Pulmonary artery endothelial cell (primary cell): ENCODE data around the gene COX14. TPM values are rescaled to one million over a fixed set of nuclear protein-coding genes. Genes with fewer than 3 reads are reported as not detected.
"Not testable (repeated sequence)": the region's sequence is repeated elsewhere in the genome, so short reads cannot be mapped to it uniquely, and the experiment has no call there.

Experiments used
- DNase-seq: peaks from one replicate; pipeline ENCODE4 v3.0.0-alpha.2; 2011; ENCODE audit warnings: low read depth, low spot score
- total RNA-seq: library from RNA; depleted of rRNA; stranded (reverse); fragments of >200 nt; gene quantifications from 2 replicates; pipeline ENCODE4 v1.2.3, GENCODE V29; 2014

The COX14 gene
- total RNA-seq, result 21.0 and 41.5 TPM in 2 replicates

DNA sequence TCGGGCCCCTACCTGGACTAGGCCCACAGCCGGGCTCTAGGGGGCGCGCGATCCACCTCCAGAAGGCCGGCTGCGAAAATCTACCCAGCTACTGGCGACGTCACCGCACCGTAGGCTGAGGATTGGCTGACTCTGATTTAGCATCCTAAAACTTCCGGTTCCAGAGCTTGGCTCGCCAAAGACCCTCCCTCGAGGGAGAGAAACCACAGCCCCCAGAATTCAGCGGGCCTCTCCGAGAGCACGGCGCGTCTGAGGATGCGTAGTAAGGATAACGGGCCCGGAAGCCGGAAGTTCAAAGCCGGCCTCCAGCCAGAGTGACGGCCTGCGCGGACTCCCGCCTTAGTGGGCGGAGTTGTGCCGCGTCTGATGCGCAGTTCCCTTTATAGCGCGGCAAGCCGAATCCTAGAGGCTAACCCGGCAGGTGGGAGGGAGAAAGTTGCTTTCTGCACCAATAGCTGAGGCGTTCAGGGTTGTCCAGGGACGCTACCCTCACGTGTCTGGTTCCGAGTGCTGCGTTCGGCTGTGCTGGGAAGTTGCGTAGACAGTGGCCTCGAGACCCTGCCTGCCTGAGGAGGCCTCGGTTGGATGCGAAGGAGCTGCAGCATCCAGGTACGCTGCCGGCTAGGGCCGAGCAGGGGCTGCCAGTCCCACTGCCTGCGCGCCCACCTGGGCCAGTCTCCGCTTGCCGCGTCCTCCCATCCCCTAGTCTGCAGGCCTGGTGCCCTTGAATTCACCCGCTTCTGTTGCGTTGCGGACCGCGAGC is at the start of gene COX14:
COX14 (plus strand) TSS at position 544 of the 763 bp plus-strand sequence. CDS start 7,808 bp downstream, outside the sequence.
- peak; percentile 98 for DNase-seq

DNA sequence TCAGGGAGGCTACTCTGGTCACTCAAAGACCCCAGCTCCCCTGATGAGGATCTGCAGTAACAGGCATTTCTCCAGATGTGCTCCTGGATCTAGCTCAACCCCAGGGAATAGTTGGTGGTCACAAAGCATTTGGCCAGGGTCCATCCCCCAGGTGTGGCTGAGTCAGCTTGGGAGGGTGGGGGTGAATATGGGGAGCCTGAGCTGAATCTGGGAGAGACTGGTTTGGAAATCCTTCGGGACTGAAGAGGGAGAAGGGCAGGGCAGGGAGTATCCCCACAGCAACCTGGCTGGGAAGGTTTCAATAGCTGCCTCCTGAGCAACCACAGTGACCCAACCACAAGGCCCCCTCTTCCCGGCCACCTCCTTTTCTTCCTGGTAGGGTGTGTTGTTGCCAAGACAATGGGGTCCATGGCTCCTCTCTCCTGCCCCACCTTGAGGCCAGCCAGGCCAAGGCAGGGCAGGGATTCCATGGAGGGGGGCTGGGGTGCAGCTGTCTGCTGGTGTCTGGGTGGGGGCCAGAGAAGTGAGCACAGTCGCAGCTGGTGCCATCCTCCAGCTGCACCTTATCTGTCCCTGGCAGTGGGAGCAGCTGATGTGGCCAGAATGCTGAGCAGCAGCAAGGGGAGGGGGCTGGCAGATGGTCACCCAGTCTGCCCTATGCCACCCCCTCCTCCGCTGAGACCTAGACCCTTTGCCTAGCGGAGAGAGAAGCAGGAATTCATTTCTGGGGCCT is 49.1 kb upstream of the COX14 start:
- no peak for DNase-seq

DNA sequence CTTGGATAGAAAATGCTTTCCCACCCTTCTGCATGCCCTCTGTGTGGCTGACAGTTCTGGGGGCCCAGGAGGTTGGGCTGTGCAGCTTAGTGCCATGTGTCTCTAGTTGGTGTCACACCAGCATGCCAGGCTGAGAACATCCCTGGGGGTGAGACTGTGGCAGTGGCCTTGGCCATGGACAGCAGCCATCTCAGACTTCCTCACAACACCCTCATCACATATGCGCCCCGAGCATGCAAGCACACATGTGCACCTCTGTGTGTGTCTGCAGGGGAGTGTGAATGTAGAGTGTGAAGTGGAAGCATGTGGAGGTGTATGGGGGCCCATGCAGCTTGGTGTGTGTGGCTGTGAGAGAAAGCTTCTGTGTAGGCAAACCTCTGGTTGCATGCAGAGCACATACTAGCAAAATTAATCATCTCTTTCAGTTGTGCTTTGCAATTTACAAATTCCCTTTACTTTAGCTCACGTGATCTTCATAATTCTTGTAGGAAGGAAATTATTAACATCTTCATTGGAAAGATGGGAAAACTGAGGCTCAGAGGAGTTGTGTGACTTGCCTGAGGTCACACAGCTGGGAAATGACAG is 46.2 kb upstream of the COX14 start:
- DNase-seq, result no peak

DNA sequence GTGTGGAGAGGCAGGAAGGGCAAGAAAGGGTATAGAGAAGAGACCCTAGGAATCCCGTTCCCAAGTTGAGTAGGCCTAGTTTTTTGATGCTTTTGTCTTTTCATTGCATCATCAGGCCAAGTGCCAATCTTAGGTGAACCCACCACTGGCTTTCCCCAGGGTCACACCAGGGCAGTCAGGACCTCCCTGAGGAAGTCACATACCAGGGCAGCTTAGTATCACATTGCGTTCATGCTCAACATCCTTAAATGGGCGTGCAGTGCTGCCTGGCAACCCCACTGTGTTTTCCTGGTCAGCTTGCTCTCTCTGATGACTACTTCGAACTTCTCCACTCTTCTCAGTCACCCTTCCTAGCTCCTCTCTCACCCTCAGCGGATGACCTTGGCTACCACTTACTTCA is 45.6 kb upstream of the COX14 start:
- DNase-seq, result no peak

DNA sequence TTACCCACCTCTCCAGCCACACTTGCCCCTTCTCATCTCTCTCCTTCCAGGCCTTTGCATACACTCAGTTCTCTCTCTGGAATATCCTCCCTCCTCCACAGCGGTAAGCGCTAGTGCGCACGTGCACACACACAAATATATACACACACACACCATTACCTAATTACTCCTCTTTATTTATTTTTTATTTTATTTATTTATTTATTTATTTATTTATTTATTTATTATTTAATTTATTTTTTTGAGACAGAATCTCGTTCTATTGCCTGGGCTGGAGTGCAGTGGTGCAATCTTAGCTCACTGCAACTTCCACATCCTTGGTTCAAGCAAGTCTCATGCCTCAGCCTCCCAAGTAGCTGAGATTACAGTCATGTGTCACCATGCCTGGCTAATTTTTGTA is 43.0 kb upstream of the COX14 start:
- no peak for DNase-seq

DNA sequence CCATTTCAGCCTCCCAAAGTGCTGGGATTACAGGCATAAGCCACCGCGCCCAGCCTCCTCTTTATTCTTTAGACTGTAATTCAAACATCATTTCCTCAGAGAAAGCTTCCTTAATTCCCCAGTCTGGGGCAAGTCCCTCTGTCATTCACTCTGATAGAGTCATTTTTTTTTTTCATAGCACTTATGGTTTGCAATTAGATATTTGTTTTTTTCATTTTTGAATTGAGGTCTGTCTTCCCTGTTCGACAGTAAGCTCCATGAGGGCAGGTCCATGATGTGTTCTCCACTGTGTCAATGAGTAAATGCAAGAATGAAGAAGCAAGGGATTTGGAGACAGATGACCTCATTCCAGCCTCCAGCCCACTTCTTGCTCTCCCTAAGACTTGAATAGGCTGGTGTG is 42.5 kb upstream of the COX14 start:
- DNase-seq, result no peak

DNA sequence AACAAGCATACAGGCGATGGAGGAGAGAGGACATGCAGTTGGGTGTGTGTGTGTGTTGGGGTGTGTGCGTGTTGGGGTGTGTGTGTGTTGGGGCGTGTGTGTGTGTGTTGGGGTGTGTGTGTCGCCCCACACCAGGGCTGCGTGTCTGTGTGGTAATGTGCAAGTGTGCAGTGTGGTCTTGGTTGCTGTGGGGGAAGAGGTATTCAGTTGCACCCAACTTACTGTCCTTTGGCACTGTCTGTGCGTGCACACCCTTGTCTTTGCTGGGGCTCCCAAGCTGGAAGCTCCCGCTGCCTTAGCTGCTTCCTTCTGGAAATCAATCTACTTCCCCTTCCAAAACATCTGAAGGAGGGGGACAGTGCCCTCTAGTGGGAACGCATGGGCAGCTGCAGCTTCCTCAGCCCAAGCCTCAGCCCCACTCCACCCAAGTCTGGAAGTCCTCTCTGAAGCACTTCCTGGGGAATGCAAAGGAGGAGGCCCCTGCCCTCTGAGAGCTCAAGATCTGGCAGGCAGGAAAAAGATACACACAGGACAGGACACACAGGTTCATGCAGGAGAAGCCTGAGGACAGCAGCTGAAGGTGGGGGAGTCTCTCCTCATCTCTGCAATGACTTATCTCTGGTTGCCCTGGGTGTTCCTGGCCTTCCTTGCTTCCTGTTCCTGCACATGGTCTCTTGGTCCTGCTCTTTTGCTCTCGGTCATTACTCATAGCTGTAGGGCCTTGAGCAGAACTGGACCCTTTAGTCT is 41.5 kb upstream of the COX14 start:
- peak; percentile 45 for DNase-seq

DNA sequence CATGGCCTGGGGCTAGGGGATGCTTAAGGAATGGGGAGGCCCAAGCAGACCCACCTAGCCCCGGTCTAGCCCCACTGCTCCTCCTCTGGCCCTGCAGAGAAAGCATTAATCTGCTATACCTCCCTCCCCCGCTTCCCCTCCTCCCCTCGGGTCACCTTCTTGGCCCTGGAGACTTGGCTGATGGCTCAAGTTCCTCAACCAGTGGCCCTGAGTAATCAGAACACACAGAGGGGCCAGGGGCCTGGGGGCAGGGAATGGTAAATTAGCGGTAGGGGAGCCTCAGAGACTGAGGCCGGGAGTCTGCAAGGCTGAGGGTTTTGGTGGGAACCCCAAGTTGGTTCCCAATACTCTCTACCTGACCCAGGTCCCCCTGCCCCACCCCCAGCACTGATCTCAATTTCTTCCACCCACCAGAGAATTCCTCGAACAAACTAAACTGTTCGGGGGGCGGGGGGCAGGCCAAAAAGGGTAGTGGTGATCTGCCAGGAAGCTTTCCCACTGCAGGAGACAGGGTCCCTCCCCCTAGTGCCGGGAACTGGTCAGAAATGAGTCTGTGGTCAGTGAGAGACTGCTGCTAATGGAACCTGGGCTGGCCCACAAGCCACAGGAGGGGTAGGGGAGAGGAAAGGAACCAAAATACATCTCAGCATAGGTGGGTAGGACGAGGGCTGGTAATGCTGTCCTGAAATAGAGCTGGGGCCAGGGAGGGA is 39.7 kb upstream of the COX14 start:
- DNase-seq, result no peak

DNA sequence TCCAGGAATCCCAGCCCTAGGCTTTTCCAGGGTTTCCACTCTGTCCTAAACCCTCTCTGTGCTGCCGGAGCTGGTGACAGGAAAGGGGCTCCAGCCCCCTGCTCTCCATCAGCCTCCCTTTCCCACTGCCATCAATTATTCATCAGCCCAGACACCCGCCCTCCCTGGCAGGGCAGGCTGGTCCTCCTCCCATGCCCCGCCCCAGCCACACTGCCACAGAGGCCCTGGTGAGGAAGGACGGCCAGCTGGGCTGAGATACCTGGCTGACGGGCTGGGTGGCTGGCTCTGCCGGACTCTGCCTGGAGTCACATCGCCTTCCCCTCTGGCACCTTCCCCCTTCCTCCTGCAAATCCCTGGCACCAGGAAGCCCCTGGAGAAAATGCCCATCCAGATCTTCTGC is 38.8 kb upstream of the COX14 start:
- no peak for DNase-seq

DNA sequence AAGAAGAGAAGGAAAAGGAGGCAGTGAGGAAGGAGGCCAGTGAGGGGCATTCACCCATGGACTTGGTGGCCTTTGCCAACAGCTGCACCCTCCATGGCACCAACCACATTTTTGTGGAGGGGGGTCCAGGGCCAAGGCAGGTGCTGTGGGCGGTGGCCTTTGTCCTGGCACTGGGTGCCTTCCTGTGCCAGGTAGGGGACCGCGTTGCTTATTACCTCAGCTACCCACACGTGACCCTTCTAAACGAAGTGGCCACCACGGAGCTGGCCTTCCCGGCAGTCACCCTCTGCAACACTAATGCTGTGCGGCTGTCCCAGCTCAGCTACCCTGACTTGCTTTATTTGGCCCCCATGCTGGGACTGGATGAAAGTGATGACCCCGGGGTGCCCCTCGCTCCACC is 38.3 kb upstream of the COX14 start:
- no peak for DNase-seq

DNA sequence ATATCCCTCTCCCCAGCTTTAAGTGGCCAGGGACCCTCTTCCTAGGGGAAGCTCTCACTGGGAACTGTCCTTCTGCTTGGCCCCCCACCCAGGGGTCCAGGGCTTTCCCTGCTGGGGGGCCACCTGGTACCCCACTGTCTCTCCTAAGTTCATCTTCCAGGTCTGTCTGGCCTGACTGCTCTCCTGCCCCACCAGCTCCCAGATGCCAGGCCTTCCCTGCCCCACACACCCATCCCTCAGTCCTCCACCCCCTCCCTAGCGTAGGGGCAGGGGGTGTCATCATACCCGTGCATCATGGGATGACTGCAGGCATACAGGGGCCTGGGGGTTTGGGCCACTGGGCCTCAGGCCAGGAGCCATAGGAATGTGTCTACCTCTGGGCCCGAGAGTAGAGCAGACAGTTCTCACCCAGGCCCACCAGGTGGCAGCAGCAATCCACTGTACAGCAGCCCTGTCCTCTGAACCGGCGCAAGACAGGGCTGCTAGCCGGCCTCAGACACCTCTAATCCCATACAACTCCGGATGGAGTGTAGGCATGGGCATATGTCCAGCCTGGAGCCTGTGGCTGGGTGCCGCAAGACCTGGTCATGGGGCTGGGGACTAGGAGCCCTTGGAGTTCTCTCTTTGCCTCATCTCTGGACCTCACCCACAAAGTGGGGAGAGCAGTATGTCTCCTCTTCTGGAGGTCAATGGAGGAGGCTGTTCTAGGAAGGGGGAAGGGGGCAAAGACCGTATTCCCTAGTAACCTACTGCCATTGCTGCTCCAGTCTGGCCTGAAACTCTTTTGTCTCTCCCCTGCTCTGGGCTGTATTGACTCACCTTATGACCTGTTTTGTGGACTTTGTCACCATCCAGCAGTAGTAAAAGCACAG is 36.9 kb upstream of the COX14 start:
- no peak for DNase-seq

DNA sequence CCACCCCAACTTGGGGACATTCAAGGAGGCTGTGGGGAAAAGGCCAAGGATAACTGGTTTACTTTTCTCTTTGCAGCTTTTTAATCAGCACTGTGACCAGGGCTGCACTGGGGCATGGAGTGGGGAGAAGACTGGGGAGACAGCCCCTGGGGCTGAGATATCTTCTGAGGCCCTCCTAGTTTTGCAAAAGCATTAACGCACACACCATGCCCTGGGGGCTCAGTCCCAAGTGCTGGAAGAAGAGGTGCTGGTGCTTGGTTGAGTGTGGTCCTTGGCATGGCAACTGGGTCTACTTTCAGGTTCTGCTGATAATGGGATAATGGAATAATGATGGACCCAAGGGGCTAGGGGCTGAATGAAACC is 36.2 kb upstream of the COX14 start:
- no peak for DNase-seq

DNA sequence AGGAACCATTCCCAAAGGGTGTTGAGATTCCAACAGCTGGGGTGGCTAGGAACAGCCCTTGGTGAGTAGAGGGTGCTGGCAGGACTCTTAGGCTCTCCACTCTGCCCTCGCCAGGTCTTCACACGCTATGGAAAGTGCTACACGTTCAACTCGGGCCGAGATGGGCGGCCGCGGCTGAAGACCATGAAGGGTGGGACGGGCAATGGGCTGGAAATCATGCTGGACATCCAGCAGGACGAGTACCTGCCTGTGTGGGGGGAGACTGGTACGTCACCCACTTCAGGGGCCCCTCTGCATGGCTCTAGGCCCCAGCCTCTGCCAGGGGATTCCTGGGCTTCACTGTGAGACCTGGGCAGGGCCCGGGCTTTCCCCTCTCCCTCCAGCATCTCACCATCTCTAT is 34.9 kb upstream of the COX14 start:
- no peak for DNase-seq

DNA sequence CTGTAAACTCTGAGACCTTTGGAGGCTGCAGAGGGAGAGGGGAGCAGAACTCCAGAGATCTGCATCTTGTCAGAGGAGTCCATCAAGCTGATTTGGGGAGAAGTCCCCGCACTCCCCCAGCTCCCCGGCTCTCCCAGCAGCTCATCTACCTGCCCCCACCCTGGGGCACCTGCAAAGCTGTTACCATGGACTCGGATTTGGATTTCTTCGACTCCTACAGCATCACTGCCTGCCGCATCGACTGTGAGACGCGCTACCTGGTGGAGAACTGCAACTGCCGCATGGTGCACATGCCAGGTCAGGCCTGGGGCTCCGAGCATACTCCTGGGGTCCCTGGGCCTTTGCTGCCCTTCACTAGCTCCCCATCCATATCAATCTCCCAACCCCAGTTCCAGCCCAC is 33.8 kb upstream of the COX14 start:
- DNase-seq, result no peak

DNA sequence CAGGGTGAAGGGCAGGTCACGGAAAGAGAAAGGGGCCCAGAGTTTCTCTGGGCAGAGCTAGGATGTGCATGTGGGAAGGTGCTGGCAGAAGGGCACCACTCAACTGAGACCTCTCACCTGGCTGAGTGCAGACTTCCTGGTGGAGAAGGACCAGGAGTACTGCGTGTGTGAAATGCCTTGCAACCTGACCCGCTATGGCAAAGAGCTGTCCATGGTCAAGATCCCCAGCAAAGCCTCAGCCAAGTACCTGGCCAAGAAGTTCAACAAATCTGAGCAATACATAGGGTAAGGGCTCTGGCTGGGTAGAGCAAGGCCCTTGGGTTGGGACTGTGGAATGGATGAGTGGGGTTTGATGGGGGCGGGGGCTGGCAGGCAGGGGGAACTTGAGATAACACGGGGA is 32.3 kb upstream of the COX14 start:
- DNase-seq, result no peak

DNA sequence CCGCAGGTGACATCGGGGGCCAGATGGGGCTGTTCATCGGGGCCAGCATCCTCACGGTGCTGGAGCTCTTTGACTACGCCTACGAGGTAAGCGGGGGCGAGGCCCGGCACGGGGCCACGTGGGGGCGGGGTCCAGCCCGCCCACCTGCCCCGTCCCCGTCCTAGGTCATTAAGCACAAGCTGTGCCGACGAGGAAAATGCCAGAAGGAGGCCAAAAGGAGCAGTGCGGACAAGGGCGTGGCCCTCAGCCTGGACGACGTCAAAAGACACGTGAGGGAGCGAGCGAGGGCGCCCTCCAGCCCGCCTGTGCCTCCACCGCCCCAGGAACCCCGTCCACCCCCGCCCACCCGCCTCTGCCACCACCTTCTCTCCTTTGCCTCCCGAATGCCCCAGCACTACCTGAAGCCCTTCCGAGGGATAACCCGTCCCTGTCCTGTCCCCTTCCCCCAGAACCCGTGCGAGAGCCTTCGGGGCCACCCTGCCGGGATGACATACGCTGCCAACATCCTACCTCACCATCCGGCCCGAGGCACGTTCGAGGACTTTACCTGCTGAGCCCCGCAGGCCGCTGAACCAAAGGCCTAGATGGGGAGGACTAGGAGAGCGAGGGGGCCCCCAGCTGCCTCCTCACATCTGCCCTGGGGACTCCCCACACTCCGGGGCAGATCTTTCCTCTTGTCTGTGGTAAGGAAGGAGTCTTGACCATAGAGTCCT is 30.8 kb upstream of the COX14 start:
- DNase-seq, result no peak

DNA sequence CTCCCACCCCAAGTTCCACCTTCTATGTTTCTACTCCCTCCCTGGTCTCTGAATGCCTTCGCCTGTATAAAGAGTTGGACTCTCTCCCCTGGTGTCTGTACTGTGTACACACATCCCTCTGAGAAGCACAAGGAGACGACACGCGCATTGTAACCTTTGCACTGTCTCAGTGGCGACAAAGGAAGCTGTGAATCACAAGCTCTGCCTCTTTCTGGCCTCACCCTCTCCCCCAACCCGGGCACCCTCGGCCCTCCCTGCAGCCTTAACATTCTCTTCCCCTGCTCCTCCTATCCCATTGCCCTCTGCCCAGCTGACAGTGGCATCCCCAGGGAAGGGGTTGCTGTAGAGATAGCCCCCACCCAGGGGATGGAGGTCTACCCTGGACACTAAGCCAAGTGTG is 29.4 kb upstream of the COX14 start:
- DNase-seq, result no peak

DNA sequence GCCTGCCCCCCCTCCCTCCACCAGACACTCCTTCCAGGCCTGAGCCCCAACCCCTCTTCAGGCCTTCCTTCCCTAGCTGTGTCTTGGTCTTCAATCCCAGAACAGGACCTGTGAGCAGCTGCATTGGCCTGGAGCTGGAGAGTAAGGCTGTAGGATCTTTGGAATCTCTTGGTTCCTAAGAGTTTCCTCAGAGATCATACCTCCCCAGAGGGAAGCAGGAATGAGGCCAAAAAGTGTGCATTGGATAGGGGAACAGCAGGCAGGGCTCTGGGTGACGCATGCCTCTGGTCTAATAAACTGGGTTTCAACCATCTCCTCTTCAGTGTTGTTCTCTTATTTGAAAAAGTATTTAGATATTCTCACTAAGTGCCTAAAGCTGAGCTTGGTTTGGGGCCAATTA is 28.7 kb upstream of the COX14 start:
- DNase-seq, result no peak

DNA sequence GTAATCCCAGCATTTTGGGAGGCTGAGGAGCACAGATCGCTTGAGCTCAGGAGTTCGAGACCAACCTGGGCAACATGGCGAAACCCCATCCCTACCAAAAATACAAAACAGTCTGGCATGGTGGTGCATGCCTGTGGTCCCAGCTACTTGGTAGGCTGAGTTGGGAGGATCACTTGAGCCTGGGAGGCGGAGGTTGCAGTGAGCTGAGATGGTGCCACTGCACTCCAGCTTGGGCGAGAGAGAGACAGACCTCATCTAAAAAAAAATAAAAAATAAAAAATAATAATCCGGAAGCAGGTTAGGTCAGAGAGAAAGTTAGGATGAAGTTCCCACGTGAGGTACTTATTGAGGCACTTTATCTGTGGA is 27.6 kb upstream of the COX14 start:
- not testable (repeated sequence) for DNase-seq
